Fibroblast of villous mesenchyme (primary cell): Measurements from ENCODE around the gene HSCB. TPM values are rescaled to one million over a fixed set of nuclear protein-coding genes. Genes with fewer than 3 reads are reported as not detected.
"Not testable (repeated sequence)": the region's sequence is repeated elsewhere in the genome, so short reads cannot be mapped to it uniquely, and the experiment has no call there.

Experiments used
- DNase-seq: peaks from one replicate; pipeline ENCODE4 v3.0.0-alpha.2; 2010; ENCODE audit warnings: low read depth
- H3K4me3 ChIP-seq: 2 replicates; pipeline ENCODE4 v1.5.1; 2011; ENCODE audit warnings: low read depth, mild to moderate bottlenecking, low read length
- total RNA-seq: library from RNA; depleted of rRNA; stranded (reverse); fragments of >200 nt; gene quantifications from 2 replicates; pipeline ENCODE4 v1.2.3, GENCODE V29; 2012
- TF ChIP-seq, protein P1 (sequence below): IDR thresholded peaks from 2 replicates; pipeline ENCODE4 v1.5.1; 2012; ENCODE audit warnings: low read depth, mild to moderate bottlenecking, low read length; ENCODE audit not compliant: insufficient read depth

HSCB gene, protein sequence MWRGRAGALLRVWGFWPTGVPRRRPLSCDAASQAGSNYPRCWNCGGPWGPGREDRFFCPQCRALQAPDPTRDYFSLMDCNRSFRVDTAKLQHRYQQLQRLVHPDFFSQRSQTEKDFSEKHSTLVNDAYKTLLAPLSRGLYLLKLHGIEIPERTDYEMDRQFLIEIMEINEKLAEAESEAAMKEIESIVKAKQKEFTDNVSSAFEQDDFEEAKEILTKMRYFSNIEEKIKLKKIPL
- total RNA-seq: 11.2 and 13.9 TPM in 2 replicates

DNA sequence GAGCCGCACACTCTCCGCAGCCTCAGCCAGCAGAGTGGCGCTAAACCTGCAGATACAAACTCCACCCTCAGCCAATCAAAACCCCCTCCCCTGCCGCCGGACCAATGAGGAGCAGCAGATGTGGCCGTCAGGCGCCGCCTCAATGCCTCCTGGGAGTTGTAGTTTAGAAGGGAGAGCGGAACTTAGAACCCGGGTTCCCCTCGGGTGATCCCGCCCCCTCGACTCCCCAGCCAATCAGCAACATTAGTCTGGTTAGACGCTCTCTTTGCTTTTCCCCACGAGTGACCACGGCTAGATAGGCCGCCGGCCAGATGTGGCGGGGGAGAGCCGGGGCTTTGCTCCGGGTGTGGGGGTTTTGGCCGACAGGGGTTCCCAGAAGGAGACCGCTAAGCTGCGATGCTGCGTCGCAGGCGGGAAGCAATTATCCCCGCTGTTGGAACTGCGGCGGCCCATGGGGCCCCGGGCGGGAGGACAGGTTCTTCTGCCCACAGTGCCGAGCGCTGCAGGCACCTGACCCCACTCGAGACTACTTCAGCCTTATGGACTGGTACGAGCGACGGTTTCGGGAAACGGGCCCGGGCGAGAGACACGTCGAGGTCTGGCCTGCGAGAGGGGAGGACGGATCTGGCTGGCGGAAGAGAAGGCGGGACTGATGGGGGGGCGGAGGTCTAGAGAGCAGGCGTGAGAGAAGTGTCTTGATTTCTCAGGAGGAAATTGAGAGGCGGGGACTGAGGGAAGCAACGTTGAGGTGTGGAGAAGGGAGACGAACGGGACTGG lies at the start of gene HSCB, which contains the start of gene CHEK2:
TSS of gene HSCB (plus strand) at position 255 of the 777 bp plus-strand sequence. CDS start at position 312, 57 bp downstream.
TSS of gene CHEK2 (minus strand) at position 36 of the 777 bp plus-strand sequence. CDS start 7,099 bp downstream, outside the sequence.
- TF ChIP-seq, protein P1, sequence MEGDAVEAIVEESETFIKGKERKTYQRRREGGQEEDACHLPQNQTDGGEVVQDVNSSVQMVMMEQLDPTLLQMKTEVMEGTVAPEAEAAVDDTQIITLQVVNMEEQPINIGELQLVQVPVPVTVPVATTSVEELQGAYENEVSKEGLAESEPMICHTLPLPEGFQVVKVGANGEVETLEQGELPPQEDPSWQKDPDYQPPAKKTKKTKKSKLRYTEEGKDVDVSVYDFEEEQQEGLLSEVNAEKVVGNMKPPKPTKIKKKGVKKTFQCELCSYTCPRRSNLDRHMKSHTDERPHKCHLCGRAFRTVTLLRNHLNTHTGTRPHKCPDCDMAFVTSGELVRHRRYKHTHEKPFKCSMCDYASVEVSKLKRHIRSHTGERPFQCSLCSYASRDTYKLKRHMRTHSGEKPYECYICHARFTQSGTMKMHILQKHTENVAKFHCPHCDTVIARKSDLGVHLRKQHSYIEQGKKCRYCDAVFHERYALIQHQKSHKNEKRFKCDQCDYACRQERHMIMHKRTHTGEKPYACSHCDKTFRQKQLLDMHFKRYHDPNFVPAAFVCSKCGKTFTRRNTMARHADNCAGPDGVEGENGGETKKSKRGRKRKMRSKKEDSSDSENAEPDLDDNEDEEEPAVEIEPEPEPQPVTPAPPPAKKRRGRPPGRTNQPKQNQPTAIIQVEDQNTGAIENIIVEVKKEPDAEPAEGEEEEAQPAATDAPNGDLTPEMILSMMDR: no peak
- H3K4me3 ChIP-seq: peak within 1 kb of the TSS; percentile 77
- peak; percentile 99 for DNase-seq

- not testable (repeated sequence) for H3K4me3 ChIP-seq, DNase-seq
Observed at GRCh38 chr22:28693041-28693760, 48.6 kb upstream of the HSCB start.

DNA sequence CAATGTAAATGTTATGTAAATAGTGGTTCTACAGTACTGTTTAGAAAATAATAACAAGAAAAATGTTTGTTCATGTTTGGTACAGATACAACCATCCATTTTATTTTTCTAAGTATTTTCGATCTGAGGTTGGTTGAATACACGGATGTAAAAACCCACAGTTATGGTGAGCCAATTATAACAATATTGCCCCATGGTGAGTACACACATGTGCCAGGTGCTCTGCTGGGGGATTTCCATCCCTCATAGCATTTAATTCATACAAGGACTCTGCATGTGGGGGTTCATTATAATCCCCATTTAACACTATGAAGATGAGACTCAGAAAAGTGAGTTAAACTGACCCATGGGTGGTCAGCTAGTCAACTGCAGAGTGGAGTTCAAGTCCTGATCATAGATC lies 38.9 kb upstream of the HSCB start:
- TF ChIP-seq, protein P1: no peak
- DNase-seq: no peak
- no peak overlapping the region for H3K4me3 ChIP-seq

- H3K4me3 ChIP-seq: no peak overlapping the region
- peak; percentile 58 for DNase-seq
- TF ChIP-seq, protein P1: no peak
Observed at GRCh38 chr22:28703436-28703835, 38.4 kb upstream of the HSCB start.

- TF ChIP-seq, protein P1: no peak
- H3K4me3 ChIP-seq: no peak overlapping the region
- no peak for DNase-seq
Observed at GRCh38 chr22:28706845-28707244, 35.0 kb upstream of the HSCB start.

DNA sequence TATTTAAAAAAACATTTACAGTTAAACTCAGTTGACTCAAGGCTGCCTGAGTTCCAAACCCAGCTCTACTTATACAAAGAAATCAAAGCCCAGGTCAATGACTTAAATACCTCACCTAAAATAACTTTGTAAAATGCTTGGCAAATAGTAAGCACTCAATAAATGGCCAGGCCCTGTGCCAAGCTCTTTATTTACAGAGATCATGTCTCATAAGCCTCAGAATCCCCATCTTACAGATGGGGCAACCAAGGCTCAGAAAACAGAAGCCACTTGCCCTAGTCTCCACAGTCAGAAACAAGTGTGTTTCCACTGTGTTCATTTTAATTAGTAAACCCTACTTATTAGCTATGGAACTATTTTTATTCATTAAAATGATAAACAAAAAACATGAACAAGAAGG lies 31.7 kb upstream of the HSCB start:
- TF ChIP-seq, protein P1: no peak
- no peak overlapping the region for H3K4me3 ChIP-seq
- no peak for DNase-seq
